HCT116 (cell line): ENCODE results near the gene RNF11.
"Not testable (repeated sequence)": the region's sequence is repeated elsewhere in the genome, so short reads cannot be mapped to it uniquely, and the experiment has no call there.

ENCODE experiments used
- CEBPB ChIP-seq: IDR thresholded peaks from 2 replicates; pipeline ENCODE4 v1.6.1; 2012; ENCODE audit warnings: low read depth
- EGR1 ChIP-seq: IDR thresholded peaks from 2 replicates; pipeline ENCODE4 v1.6.1; 2012; ENCODE audit warnings: low read depth
- EZH2 ChIP-seq: fragments of 200-600 bp; sonication (generic); IDR thresholded peaks from 2 replicates; pipeline ENCODE4 v1.6.1; 2017; ENCODE audit warnings: antibody characterized with exemption, mixed run types
- EZH2phosphoT487 ChIP-seq: fragments of 200-600 bp; IDR thresholded peaks from 2 replicates; pipeline ENCODE4 v1.6.1; 2018; ENCODE audit warnings: antibody characterized with exemption, borderline replicate concordance
- FOSL1 ChIP-seq: IDR thresholded peaks from 2 replicates; pipeline ENCODE4 v1.6.1; 2012; ENCODE audit warnings: low read depth
- JUND ChIP-seq: IDR thresholded peaks from 2 replicates; pipeline ENCODE4 v1.6.1; 2012
- POLR2A ChIP-seq: IDR thresholded peaks from 2 replicates; pipeline ENCODE4 v1.7.0; 2011; ENCODE audit warnings: borderline replicate concordance; ENCODE audit not compliant: insufficient read depth, insufficient read length; ENCODE audit errors: extremely low read depth
- POLR2AphosphoS5 ChIP-seq: IDR thresholded peaks from 2 replicates; pipeline ENCODE4 v1.6.1; 2011; ENCODE audit warnings: mild to moderate bottlenecking, low read depth, low read length, moderate library complexity
- SIN3A ChIP-seq: IDR thresholded peaks from 2 replicates; pipeline ENCODE4 v1.6.1; 2012; ENCODE audit warnings: low read depth
- SP1 ChIP-seq: IDR thresholded peaks from 2 replicates; pipeline ENCODE4 v1.6.1; 2012; ENCODE audit warnings: low read depth
- ZNF274 ChIP-seq: fragments of 200-500 bp; sonication (Bioruptor generic); IDR thresholded peaks from 2 replicates; pipeline ENCODE4 v1.6.1; 2014; ENCODE audit warnings: mild to moderate bottlenecking, low read depth, low read length, inconsistent platforms
- TF ChIP-seq, protein P1 (sequence below), 3 experiments: fragments of 200-600 bp in 1 of 3; sonication (generic) in 1 of 3; IDR thresholded peaks in 2 of 3; conservative IDR thresholded peaks in 1 of 3; 2 replicates each; pipeline ENCODE4 v1.5.1; 2012 to 2017; ENCODE audit warnings: low read depth in 2 of 3, low read length in 2 of 3, antibody characterized with exemption in 1 of 3, borderline replicate concordance in 1 of 3, control low read depth in 1 of 3, mild to moderate bottlenecking in 1 of 3, mixed read lengths in 1 of 3, mixed run types in 1 of 3, moderate library complexity in 1 of 3; ENCODE audit not compliant: insufficient read depth in 1 of 3
- TF ChIP-seq, protein P2 (sequence below): IDR thresholded peaks from 2 replicates; pipeline ENCODE4 v1.6.1; 2012
- TF ChIP-seq, protein P3 (sequence below): IDR thresholded peaks from 2 replicates; pipeline ENCODE4 v1.6.1; 2012

DNA sequence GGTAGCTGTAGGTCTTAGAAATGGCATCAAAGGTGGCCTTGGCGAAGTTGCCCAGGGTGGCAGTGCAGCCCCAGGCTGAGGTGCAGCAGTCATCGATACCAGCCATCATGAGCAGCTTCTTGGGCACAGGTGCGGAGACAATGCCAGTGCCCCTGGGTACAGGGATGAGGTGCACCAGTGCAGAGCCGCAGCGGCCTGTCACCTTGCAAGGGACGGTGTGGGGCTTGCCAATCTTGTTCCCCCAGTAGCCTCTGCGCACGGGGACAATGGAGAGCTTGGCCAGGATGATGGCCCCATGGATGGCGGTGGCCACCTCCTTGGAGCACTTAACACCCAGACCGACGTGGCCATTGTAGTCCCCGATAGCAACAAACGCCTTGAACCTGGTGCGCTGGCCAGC, 14.7 kb downstream of the RNF11 start:
- not testable (repeated sequence) for TF ChIP-seq EGR1, POLR2AphosphoS5, JUND, POLR2A, EZH2phosphoT487, EZH2, CEBPB, SP1, ZNF274, FOSL1, SIN3A
- TF ChIP-seq, protein P1, sequence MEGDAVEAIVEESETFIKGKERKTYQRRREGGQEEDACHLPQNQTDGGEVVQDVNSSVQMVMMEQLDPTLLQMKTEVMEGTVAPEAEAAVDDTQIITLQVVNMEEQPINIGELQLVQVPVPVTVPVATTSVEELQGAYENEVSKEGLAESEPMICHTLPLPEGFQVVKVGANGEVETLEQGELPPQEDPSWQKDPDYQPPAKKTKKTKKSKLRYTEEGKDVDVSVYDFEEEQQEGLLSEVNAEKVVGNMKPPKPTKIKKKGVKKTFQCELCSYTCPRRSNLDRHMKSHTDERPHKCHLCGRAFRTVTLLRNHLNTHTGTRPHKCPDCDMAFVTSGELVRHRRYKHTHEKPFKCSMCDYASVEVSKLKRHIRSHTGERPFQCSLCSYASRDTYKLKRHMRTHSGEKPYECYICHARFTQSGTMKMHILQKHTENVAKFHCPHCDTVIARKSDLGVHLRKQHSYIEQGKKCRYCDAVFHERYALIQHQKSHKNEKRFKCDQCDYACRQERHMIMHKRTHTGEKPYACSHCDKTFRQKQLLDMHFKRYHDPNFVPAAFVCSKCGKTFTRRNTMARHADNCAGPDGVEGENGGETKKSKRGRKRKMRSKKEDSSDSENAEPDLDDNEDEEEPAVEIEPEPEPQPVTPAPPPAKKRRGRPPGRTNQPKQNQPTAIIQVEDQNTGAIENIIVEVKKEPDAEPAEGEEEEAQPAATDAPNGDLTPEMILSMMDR (IDR thresholded peaks at IDR 0.05 in 2 of 3, conservative IDR thresholded peaks at IDR 0.05 in 1 of 3; ENCODE audit: borderline replicate concordance in 1 of 3, insufficient read depth in 1 of 3, low read depth in 2 of 3, low read length in 2 of 3) = not testable (repeated sequence)
- TF ChIP-seq, protein P2, sequence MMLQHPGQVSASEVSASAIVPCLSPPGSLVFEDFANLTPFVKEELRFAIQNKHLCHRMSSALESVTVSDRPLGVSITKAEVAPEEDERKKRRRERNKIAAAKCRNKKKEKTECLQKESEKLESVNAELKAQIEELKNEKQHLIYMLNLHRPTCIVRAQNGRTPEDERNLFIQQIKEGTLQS = not testable (repeated sequence)
- TF ChIP-seq, protein P3, sequence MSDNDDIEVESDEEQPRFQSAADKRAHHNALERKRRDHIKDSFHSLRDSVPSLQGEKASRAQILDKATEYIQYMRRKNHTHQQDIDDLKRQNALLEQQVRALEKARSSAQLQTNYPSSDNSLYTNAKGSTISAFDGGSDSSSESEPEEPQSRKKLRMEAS = not testable (repeated sequence)
